Panc1 (cell line): ENCODE measurements around the gene FBXW7.

ENCODE experiments used
- CTCF ChIP-seq: fragments of 450-650 bp; IDR thresholded peaks from 2 replicates; pipeline ENCODE4 v1.5.1; 2017; ENCODE audit warnings: mild to moderate bottlenecking
- POLR2AphosphoS5 ChIP-seq: IDR thresholded peaks from 2 replicates; pipeline ENCODE4 v1.6.1; 2012; ENCODE audit warnings: mild to moderate bottlenecking, low read depth, low read length, moderate library complexity
- REST ChIP-seq, 2 experiments: IDR thresholded peaks; 2 replicates each; pipeline ENCODE4 v1.6.1; 2011 to 2012; ENCODE audit warnings: low read depth in 2 of 2, control low read depth in 1 of 2, low read length in 1 of 2, mild to moderate bottlenecking in 1 of 2, moderate library complexity in 1 of 2; ENCODE audit not compliant: insufficient read depth in 1 of 2
- TCF7L2 ChIP-seq: IDR thresholded peaks from 2 replicates; pipeline ENCODE4 v1.6.1; 2011; ENCODE audit warnings: mild to moderate bottlenecking, low read depth, low read length, inconsistent platforms

- TF ChIP-seq CTCF (no peak), POLR2AphosphoS5 (no peak), REST (IDR thresholded peaks at IDR 0.05; ENCODE audit: insufficient read depth in 1 of 2, low read depth in 2 of 2, low read length in 1 of 2) (no peak), TCF7L2 (no peak)
These were observed 22.5 kb upstream of the FBXW7 start for GRCh38 chr4:152558396-152558795.
